ENCODE data around the gene RIBC2.
"Not testable (repeated sequence)": the region's sequence is repeated elsewhere in the genome, so short reads cannot be mapped to it uniquely, and the experiment has no call there.

DNA sequence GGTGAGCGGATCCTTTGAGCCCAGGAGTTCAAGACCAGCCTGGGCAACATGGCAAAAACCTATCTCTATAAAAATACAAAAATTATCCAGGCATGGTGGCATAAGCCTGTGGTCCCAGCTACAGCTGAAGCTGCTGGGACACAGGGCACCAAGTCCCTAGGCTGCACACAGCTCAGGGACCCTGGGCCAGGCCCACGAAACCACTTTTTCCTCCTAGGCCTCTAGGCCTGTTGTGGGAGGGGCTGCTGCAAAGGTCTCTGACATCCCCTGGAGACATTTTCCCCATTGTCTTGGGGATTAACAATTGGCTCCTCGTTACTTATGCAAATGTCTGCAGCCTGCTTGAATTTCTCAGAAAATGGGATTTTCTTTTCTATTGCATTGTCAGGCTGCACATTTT, 50.2 kb downstream of the RIBC2 start:
- TF ChIP-seq JUNB (CRISPR knock-in tag; IDR thresholded peaks at IDR 0.05; ENCODE audit: borderline replicate concordance); REST (IDR thresholded peaks at IDR 0.05; ENCODE audit: borderline replicate concordance in 1 of 2, low read depth in 1 of 2, low read length in 2 of 2); SOX13 (IDR thresholded peaks at IDR 0.05); SOX13 (CRISPR knock-in tag; conservative IDR thresholded peaks at IDR 0.05 in 1 of 2, IDR thresholded peaks at IDR 0.05 in 1 of 2); CTCF (CRISPR knock-in tag; IDR thresholded peaks at IDR 0.05); ZNF260 (CRISPR knock-in tag; IDR thresholded peaks at IDR 0.05; ENCODE audit: borderline replicate concordance, low read depth); POLR2A (IDR thresholded peaks at IDR 0.05; ENCODE audit: insufficient read depth in 1 of 2, low read depth in 2 of 2, low read length in 2 of 2): not testable (repeated sequence)

All from HepG2 (cell line).